Measurements from ENCODE around the gene LYZL1. TPM values are rescaled to one million over a fixed set of nuclear protein-coding genes. Genes with fewer than 3 reads are reported as not detected.

LYZL1 gene
- total and polyA plus RNA-seq, 2 of the 8 experiments (the other 6 are each of a cell fraction or from before 2014, with no cell fraction given) = not detected

GRCh38 chr10:29326299-29326698 lies 37.4 kb downstream of the LYZL1 start (continued):
- TF ChIP-seq CHD7 (IDR thresholded peaks at IDR 0.05; ENCODE audit: insufficient replicate concordance, low read length) (no peak), CHD1 (IDR thresholded peaks at IDR 0.05; ENCODE audit: low read depth, low read length) (no peak), CREB1 (IDR thresholded peaks at IDR 0.05) (no peak), PHF8 (conservative IDR thresholded peaks at IDR 0.05; ENCODE audit: low read depth, low read length) (no peak), NRF1 (IDR thresholded peaks at IDR 0.05; ENCODE audit: low read depth, low read length) (no peak), CHD2 (IDR thresholded peaks at IDR 0.05; ENCODE audit: low read length) (no peak), JUND (IDR thresholded peaks at IDR 0.05; ENCODE audit: low read length) (no peak), SUZ12 (IDR thresholded peaks at IDR 0.05; ENCODE audit: low read length) (no peak), YY1 (IDR thresholded peaks at IDR 0.05; ENCODE audit: low read depth, low read length) (no peak)

Measured in H1 (cell line).